Right atrium auricular region (tissue), 2 donors: ENCODE measurements around the gene METTL5. TPM values are rescaled to one million over a fixed set of nuclear protein-coding genes. Genes with fewer than 3 reads are reported as not detected.
"Not testable (repeated sequence)": the region's sequence is repeated elsewhere in the genome, so short reads cannot be mapped to it uniquely, and the experiment has no call there.

Source experiments
- DNase-seq: peaks from one replicate; pipeline ENCODE4 v3.0.0-alpha.2; 2019; ENCODE audit warnings: low spot score
- H3K27ac ChIP-seq, 2 donors: fragments of 200-600 bp; sonication (generic); 1 replicate in 1 of 2; 2 replicates in 1 of 2; pipeline ENCODE4 v1.5.1; 2016 to 2019
- H3K27me3 ChIP-seq, 2 donors: fragments of 200-600 bp; sonication (generic); one replicate each; pipeline versions ENCODE4 v1.5.1 to v1.6.0; 2017 to 2019
- H3K36me3 ChIP-seq: fragments of 200-600 bp; sonication (generic); one replicate; pipeline ENCODE4 v1.5.1; 2016
- H3K4me1 ChIP-seq, 2 donors: fragments of 200-600 bp; sonication (generic); one replicate each; pipeline versions ENCODE4 v1.5.1 to v1.6.0; 2017 to 2019
- H3K4me3 ChIP-seq, 2 donors: fragments of 200-600 bp; sonication (generic); 1 replicate in 1 of 2; 2 replicates in 1 of 2; pipeline ENCODE4 v1.5.1; 2017 to 2019; ENCODE audit warnings: mild to moderate bottlenecking in 1 of 2, moderate library complexity in 1 of 2
- H3K9me3 ChIP-seq, 2 donors: fragments of 200-600 bp; sonication (generic); one replicate each; pipeline ENCODE4 v1.5.1; 2019
- total RNA-seq, 2 donors: library from RNA; depleted of rRNA; stranded (reverse); fragments of >200 nt; gene quantifications; one replicate each; pipeline ENCODE4 v1.1.0, GENCODE V29; 2016
- TF ChIP-seq, protein P1 (sequence below), 2 donors: fragments of 200-600 bp; sonication (generic); IDR thresholded peaks; one replicate each; pipeline ENCODE4 v1.5.1; 2019; ENCODE audit warnings: antibody characterized with exemption in 2 of 2

Gene METTL5
- total RNA-seq, 2 donors from 2014 or later: 47.8 to 49.0 TPM

DNA sequence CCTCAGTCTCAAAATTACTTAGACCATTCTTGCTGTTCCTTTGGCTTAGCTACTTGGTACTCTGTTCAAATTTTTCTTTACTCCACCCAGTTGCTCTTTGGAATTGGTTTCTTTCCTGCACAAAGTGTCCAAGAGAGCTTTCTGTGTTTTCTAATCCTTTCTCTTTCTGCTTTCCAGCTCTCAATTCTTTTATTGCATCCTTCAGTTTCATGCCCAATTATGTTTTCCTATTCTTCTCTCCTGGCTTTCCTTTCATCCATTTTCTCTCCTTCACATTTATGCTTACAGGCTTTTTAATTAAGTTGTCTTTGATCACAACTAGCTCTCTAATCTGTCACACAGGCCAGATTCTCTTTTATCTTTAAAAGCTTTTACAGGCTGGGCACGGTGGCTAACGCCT, 40.8 kb upstream of the METTL5 start:
- Histone ChIP-seq H3K36me3 (no peaks in the 10 kb centered on the region), H3K27me3 (no peaks in the 10 kb centered on the region), H3K27ac (no peak overlapping the region), H3K4me3 (no peak overlapping the region), H3K4me1 (peaks cover 0 to 17% of the 10 kb centered on the region in 2 donors), H3K9me3 (no peaks in the 10 kb centered on the region)
- TF ChIP-seq, protein P1, sequence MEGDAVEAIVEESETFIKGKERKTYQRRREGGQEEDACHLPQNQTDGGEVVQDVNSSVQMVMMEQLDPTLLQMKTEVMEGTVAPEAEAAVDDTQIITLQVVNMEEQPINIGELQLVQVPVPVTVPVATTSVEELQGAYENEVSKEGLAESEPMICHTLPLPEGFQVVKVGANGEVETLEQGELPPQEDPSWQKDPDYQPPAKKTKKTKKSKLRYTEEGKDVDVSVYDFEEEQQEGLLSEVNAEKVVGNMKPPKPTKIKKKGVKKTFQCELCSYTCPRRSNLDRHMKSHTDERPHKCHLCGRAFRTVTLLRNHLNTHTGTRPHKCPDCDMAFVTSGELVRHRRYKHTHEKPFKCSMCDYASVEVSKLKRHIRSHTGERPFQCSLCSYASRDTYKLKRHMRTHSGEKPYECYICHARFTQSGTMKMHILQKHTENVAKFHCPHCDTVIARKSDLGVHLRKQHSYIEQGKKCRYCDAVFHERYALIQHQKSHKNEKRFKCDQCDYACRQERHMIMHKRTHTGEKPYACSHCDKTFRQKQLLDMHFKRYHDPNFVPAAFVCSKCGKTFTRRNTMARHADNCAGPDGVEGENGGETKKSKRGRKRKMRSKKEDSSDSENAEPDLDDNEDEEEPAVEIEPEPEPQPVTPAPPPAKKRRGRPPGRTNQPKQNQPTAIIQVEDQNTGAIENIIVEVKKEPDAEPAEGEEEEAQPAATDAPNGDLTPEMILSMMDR (IDR thresholded peaks at IDR 0.05): no peak
- no peak for DNase-seq

- no peak for DNase-seq
- Histone ChIP-seq H3K4me3 (no peak overlapping the region), H3K27me3 (no peaks in the 10 kb centered on the region), H3K4me1 (peaks cover 0 to 17% of the 10 kb centered on the region in 2 donors), H3K36me3 (no peaks in the 10 kb centered on the region), H3K9me3 (no peaks in the 10 kb centered on the region), H3K27ac (no peak overlapping the region)
- TF ChIP-seq, protein P1 (IDR thresholded peaks at IDR 0.05): no peak
Observed at GRCh38 chr2:169862816-169863215, 38.1 kb upstream of the METTL5 start.

DNA sequence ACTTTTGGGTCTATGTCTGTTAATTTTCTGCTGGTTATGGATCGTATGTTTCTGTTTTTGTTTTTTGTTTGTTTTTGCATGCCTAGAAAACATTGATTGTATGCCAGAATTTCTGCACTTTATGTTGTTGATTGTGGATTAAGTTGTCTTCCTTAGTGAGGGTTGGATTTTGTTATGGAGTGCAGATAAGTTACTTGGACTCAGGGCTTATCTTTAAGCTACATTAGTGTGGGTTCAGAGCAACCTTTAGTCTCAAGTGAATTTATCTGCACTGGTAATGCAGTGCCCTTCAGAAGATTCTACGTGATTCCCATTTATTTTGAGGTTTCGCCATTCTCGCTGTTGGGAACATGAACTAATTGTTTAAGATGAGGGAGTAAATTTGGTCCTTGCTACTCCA, 35.4 kb upstream of the METTL5 start:
- Histone ChIP-seq H3K4me1 (peaks cover 0 to 17% of the 10 kb centered on the region in 2 donors), H3K4me3 (no peak overlapping the region), H3K27me3 (no peaks in the 10 kb centered on the region), H3K27ac (no peak overlapping the region), H3K36me3 (no peaks in the 10 kb centered on the region), H3K9me3 (no peaks in the 10 kb centered on the region)
- DNase-seq: no peak
- TF ChIP-seq, protein P1 (IDR thresholded peaks at IDR 0.05): no peak

GRCh38 chr2:169859423-169859822, 34.7 kb upstream of the METTL5 start:
- DNase-seq: no peak
- Histone ChIP-seq H3K4me3 (no peak overlapping the region), H3K36me3 (no peaks in the 10 kb centered on the region), H3K9me3 (no peaks in the 10 kb centered on the region), H3K27me3 (no peaks in the 10 kb centered on the region), H3K27ac (no peak overlapping the region), H3K4me1 (peaks cover 0 to 20% of the 10 kb centered on the region in 2 donors)
- TF ChIP-seq, protein P1 (IDR thresholded peaks at IDR 0.05): no peak

DNA sequence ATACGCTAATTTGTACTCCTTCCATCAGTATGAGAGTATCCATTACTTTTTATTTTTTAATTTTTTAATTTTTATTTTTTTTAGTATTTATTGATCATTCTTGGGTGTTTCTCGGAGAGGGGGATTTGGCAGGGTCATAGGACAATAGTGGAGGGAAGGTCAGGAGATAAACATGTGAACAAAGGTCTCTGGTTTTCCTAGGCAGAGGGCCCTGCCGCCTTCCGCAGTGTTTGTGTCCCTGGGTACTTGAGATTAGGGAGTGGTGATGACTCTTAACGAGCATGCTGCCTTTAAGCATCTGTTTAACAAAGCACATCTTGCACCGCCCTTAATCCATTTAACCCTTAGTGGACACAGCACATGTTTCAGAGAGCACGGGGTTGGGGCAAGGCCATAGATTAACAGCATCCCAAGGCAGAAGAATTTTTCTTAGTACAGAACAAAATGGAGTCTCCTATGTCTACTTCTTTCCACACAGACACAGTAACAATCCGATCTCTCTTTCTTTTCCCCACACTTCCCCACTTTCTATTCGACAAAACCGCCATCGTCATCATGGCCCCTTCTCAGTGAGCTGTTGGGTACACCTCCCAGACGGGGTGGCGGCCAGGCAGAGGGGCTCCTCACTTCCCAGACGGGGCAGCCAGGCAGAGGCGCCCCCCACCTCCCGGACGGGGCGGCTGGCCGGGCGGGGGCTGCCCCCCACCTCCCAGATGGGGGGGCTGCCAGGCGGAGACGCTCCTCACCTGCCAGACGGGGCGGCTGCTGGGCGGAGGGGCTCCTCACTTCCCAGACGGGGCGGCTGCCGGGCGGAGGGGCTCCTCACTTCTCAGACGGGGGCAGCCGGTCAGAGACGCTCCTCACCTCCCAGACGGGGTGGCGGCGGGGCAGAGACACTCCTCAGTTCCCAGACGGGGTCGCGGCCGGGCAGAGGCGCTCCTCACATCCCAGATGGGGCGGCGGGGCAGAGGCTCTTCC, 30.9 kb upstream of the METTL5 start:
- H3K27ac ChIP-seq, H3K9me3 ChIP-seq, H3K36me3 ChIP-seq, H3K4me3 ChIP-seq, DNase-seq, H3K4me1 ChIP-seq, H3K27me3 ChIP-seq: not testable (repeated sequence)

DNA sequence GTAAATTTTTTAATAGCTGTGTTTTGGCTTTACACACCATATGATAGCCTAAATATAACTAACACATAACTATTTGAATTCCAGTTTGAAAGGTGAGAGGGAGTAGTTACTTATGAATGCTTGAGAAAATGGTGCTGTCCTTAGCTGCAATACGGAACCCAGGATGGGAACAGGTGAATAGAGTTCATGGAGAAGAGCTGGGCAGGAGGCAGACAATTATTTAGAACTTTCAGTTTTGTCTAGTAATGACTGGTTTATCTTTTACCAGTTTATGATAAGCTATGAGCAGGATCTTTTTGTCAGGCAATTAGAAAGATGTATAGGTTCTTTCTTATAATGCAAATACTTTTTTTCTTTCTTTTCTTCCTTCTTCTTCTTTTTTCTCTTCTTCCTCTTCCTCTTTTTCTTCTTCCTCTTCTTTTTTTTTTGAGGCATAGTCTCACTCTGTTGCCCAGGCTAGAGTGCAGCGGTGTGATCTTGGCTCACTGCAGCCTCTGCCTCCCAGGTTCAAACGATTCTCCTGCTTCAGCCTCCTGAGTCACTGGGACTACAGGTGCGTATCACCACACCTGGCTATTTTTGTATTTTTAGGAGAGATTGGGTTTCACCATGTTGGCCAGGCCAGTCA, 28.4 kb upstream of the METTL5 start:
- TF ChIP-seq, protein P1 (IDR thresholded peaks at IDR 0.05): no peak
- no peak for DNase-seq
- Histone ChIP-seq H3K27ac (no peak overlapping the region), H3K4me1 (peaks cover 0 to 17% of the 10 kb centered on the region in 2 donors), H3K36me3 (no peaks in the 10 kb centered on the region), H3K9me3 (no peaks in the 10 kb centered on the region), H3K27me3 (no peaks in the 10 kb centered on the region), H3K4me3 (no peak overlapping the region)
